ENCODE data around the gene ECEL1.
"Not testable (repeated sequence)": the region's sequence is repeated elsewhere in the genome, so short reads cannot be mapped to it uniquely, and the experiment has no call there.

ECEL1 gene, protein sequence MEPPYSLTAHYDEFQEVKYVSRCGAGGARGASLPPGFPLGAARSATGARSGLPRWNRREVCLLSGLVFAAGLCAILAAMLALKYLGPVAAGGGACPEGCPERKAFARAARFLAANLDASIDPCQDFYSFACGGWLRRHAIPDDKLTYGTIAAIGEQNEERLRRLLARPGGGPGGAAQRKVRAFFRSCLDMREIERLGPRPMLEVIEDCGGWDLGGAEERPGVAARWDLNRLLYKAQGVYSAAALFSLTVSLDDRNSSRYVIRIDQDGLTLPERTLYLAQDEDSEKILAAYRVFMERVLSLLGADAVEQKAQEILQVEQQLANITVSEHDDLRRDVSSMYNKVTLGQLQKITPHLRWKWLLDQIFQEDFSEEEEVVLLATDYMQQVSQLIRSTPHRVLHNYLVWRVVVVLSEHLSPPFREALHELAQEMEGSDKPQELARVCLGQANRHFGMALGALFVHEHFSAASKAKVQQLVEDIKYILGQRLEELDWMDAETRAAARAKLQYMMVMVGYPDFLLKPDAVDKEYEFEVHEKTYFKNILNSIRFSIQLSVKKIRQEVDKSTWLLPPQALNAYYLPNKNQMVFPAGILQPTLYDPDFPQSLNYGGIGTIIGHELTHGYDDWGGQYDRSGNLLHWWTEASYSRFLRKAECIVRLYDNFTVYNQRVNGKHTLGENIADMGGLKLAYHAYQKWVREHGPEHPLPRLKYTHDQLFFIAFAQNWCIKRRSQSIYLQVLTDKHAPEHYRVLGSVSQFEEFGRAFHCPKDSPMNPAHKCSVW

DNA sequence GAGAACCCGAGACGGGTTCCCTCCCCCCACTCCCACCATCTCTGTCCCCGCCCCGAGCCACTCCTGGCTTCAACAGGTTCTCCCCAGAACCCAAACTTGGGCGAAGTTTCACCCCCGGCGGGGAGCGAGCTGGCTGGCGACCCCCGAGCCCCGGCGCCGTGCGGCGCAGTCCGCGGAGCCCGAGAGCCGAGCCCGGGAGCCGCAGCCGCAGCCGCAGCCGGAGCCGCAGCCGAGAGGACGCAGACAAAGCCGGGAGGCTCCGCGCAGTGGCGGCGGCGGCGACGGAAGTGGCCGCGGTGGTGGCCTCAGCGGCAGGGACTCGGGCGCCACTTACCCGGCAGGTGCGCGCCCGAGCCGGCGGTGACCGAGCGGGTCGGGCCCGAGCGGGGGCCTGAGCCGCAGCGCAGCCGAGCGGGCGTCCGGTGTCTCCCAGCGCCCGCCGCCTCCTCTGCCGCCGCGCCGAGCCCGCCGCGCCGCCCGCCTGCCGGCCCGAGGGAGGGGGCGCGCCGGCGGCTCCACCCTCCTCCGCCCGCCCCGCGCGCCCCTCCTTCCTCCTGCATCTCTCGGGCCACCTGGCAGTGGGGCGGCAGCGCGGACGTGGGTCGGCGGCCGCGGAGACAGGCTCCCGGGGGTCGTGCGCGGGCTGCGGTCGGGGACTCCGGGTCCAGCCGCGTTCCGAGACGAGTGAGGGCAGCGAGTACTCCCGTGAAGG, at the start of gene ECEL1:
ECEL1 (minus strand) TSS at position 450 of the 712 bp plus-strand sequence. CDS start 1,181 bp downstream, outside the sequence.
- peak in 1 of 2 experiments; percentile 56 for DNase-seq

DNA sequence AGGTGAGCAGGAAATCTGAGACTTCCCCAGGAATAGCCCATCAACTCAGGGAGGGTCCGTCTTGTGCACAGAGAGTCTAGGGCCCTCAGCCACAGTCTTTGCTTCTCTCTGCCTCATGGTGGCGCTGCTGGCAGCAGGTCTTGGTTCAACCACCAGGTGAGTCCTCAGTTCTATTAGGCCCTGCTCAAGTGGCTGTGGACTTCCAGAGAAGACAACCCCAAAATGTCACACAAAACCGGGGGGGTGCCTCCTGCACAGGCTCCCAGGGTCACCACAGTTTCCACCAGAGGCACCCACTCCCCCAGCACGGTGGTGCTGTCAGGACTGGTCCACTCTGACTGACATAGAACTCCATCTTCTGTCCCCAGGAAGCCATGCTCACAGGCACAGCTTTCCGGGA, 49.4 kb upstream of the ECEL1 start:
- peak; percentile 7 to 57 for DNase-seq

DNA sequence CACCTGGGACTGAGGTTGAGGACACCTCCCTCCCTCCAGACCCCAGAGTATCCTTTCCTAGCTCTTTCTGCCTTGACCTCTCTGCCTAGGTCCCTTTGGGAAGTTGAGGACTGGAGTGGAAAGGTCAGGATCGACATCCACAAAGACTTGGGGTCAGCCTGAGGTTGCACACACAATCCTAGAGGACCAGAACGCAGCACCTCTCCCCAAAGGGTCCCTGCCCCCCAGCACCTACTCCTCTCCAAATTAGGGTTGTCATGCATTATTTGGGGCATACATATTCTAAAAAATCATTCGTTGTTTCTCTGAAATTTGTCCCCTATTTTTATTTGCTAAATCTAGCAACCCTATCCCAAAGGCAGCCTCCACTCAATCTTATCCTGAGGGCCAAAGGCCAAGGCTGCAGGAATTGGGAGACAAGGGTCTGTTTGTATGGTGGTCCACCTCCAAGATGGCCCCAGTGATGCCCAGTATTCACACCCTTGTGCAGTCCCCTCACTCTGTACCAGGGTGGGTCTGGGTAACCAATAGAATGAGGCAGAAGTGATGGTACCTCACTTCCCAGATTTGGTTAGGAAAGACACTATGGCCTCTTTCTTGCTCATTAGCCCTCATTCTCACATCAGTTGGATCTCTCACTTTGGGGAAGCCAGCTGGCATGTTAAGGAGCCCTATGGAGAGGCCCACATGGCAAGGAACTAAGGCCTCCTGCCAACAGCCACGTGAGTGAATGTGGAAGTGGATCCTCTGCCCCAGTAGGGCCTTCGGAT, 48.3 kb upstream of the ECEL1 start:
- no peak for DNase-seq

DNA sequence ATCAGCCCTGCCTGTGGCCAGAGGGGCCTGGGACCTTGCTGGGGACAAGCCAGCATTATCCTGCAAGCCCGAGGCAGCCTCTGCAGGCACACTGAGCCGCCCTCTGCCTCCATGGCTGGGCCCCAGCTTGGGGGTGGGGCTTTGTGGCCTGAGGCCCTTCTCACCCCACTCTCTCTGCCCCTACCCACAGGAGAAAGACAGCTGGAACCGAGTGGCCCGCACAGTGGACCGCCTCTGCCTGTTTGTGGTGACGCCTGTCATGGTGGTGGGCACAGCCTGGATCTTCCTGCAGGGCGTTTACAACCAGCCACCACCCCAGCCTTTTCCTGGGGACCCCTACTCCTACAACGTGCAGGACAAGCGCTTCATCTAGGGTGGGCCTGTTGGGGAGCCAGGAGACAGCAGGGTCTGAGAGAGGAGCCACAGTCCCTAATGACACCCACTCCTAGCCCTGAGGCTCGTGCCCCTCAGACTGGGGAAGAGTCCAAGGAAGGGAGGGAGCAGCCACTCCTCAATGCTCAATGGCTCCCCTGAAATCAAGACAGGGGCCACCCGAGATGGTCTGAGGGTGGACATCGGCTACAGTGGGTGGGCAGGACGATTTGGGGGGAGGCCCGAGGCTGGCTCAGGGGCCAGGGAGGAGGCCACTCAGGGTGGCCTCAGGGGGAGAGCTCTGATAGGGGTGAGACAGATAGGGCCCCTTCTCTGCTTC, 47.5 kb upstream of the ECEL1 start:
- DNase-seq = no peak

DNA sequence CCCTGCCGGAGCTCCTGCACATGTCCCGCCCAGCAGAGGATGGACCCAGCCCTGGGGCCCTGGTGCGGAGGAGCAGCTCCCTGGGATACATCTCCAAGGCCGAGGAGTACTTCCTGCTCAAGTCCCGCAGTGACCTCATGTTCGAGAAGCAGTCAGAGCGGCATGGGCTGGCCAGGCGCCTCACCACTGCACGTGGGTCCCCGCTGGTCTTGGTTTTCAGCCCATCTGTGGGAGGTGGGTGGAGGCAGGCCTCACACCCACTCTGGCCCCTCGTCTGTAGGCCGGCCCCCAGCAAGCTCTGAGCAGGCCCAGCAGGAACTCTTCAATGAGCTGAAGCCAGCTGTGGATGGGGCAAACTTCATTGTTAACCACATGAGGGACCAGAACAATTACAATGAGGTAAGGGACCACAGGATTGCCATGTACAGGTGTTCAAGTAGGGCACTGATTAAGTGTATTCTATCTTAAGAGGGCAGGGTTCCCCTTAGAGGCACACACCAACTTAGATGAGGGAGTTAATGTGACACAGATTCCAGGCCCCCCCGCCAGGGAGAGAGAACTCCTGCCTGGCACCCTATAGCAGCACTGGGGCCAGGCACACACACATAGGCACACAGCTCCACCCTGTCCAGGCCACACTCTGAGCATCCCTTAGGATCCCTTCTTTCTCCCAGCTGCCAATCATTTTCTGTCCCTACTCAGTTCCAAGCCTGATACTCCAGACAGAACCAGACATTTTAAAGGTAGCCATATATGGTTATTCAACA, 46.5 kb upstream of the ECEL1 start:
- no peak for DNase-seq

- not testable (repeated sequence) for DNase-seq
These were observed 45.2 kb upstream of the ECEL1 start for GRCh38 chr2:232532821-232533220.

- DNase-seq = no peak
These were observed 44.8 kb upstream of the ECEL1 start for GRCh38 chr2:232532419-232532818.

GRCh38 chr2:232530626-232531260, 43.1 kb upstream of the ECEL1 start:
- DNase-seq = no peak

DNA sequence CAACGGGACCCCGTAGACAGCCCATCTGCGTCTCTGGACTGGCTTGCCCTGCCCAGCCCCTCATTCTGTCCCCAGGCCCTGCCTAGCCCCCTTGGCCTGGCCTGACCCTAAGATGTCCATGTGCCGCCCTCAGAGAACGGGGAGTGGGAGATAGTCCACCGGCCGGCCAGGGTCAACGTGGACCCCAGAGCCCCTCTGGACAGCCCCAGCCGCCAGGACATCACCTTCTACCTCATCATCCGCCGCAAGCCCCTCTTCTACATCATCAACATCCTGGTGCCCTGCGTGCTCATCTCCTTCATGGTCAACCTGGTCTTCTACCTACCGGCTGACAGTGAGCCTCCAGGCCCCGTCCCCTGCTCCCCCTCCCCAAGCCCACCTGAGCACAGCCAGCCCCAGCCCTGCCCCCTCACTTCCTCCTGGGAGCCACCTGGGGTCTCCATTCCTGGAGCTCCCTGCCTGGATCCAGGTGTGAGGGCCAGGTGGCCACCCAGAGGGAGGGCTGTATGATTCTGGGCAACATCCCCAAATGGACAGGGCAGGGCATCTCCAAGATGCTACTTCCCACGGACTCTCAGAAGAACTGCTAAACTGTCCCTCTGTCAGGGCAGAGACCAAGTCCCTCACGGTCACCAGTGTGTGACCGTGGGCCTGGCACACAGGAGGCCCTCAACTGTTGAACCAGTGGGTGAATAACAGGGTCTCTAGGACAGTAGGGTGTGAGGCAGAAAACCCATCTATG, 42.3 kb upstream of the ECEL1 start:
- DNase-seq = no peak

GRCh38 chr2:232528746-232529460, 41.3 kb upstream of the ECEL1 start:
- DNase-seq = no peak

- DNase-seq = no peak
These were observed 40.4 kb upstream of the ECEL1 start for GRCh38 chr2:232527905-232528470.

GRCh38 chr2:232526372-232526941, 38.8 kb upstream of the ECEL1 start:
- DNase-seq = no peak

- DNase-seq = peak in 1 of 2 experiments; percentile 16
These were observed 38.2 kb upstream of the ECEL1 start, which contains the start of gene CHRND for GRCh38 chr2:232525791-232526371. TSS of gene CHRND (plus strand) at chr2:232526160. CDS start at chr2:232526216, 56 bp downstream.

GRCh38 chr2:232525199-232525598, 37.6 kb upstream of the ECEL1 start:
- no peak for DNase-seq

DNA sequence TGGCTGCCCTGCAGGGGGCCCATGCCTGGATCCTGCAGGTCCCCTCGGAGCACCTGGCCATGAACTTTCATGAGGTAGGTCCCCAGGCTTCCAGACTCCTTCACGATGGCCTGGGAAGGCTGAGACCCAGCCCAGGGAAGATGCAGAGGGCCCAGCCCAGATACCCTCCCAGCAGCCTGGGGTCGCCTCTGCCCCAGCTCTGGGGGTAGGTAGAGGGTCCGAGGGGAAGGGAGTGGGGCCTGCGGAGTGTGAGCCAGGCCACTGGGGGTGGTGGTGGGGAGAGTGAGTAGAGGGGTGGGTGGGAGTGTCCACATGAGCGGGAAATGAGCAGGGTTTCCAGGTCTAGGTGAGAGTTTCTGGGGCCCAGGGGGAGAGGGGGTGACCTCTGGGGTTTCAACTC, 37.1 kb upstream of the ECEL1 start:
- no peak for DNase-seq

DNA sequence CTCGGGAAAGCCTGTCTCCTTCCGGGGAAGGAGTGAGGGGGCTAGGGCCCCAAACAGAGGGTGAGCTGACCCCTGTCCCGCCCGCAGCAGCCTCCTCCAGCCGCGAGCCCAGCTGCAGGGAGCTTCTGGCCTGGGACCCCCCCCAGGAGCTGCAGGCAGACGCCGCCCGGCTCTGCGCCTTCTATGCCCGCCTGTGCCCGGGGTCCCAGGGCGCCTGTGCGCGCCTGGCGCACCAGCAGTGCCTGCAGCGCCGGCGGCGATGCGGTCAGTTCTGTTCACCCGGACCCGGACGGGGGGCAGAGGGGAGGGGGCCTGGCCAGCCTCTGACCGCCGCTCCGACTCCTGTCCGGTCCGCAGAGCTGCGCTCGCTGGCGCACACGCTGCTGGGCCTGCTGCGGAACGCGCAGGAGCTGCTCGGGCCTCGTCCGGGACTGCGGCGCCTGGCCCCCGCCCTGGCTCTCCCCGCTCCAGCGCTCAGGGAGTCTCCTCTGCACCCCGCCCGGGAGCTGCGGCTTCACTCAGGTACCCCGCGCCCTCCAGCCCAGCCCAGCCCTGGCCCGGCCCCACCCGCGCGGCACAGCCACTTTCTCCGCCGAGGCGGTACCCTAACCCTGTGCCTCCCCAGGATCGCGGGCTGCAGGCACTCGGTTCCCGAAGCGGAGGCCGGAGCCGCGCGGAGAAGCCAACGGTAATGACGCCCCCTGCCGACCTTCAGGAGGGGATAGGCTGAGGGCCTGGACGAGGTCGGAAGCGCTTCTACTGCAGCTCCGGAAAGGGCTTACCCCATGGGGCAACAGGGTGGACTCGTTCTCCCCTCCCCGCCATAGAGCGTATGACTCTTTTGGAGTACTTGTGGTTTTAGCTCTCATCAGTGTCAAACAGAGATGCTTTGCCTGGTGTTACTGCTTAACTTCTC, 36.3 kb upstream of the ECEL1 start:
- peak; percentile 40 to 82 for DNase-seq

DNA sequence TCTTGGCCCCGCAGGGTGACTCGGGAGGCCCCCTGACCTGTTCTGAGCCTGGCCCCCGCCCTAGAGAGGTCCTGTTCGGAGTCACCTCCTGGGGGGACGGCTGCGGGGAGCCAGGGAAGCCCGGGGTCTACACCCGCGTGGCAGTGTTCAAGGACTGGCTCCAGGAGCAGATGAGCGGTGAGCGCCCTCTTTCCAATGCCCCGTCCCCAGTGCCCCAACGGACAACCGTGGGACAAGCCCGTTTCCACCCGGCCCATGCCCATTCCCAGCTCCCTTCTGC, 35.7 kb upstream of the ECEL1 start:
- DNase-seq = peak in 1 of 2 experiments; percentile 44
